Smooth muscle cell of trachea (primary cell): ENCODE measurements around the gene KRTAP4-4. TPM values are rescaled to one million over a fixed set of nuclear protein-coding genes. Genes with fewer than 3 reads are reported as not detected.

Experiments used
- total RNA-seq: library from RNA; depleted of rRNA; stranded (reverse); fragments of >200 nt; gene quantifications from 2 replicates; pipeline ENCODE4 v1.2.1, GENCODE V29; 2014

Gene KRTAP4-4
- total RNA-seq: not detected in 2 replicates

DNA sequence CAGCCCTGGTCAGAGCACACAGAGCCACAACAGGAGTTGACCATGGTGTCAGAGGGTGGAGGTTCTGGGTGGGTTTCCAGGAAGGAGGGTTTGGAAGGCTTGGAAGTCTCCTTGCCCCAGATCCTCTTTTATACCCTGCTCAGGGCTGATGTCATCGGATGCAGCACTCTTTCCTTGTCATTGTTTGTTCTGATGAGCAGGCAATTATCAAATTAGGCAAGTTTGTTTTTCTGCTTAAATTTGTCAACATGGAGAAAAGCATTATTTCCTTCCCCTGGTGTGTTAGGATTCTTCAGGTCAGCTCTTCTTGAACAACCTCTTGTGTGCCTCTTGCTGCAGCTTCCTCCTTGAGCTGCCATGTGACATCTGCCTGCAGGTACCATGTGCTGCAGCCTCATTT, at the start of gene KRTAP4-4:
Gene KRTAP4-4, minus strand, starts transcription at position 101 of the 400 bp plus-strand sequence. Its CDS starts 57 bp downstream, at position 44.

DNA sequence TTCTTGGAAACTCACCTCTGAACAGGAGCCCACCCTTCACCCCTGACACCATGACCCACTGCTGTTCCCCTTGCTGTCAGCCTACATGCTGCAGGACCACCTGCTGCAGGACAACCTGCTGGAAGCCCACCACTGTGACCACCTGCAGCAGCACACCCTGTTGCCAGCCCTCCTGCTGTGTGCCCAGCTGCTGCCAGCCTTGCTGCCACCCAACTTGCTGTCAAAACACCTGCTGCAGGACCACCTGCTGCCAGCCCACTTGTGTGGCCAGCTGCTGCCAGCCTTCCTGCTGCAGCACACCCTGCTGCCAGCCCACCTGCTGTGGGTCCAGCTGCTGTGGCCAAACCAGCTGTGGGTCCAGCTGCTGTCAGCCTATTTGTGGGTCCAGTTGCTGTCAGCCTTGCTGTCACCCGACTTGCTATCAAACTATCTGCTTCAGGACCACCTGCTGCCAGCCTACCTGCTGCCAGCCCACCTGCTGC, 29.3 kb upstream of the KRTAP4-4 start, which contains the start of gene KRTAP9-1:
Gene KRTAP9-1, plus strand, starts transcription at position 51 of the 482 bp plus-strand sequence. Its CDS starts 0 bp downstream, at position 51.

DNA sequence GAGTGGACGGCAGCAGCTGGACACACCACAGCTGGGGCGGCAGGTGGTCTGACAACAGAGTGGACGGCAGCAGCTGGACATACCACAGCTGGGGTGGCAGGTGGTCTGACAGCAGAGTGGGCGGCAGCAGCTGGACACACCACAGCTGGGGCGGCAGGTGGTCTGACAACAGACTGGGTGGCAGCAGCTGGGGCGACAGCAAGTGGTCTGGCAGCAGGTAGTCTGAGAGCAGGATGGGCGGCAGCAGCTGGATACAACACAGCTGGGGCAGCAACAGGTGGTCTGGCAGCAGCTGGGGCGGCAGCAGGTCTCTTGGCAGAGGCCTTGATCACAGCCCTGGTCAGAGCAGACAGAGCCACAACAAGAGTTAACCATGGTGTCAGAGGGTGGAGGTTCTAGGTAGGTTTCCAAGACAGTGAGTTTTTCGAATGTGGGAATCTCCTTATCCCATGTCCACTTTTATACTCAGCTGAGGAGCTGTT, 24.0 kb upstream of the KRTAP4-4 start, which contains the start of gene KRTAP4-1:
Gene KRTAP4-1, minus strand, starts transcription at position 432 of the 482 bp plus-strand sequence. Its CDS starts 57 bp downstream, at position 375.

GRCh38 chr17:41177727-41178271, 17.3 kb upstream of the KRTAP4-4 start, which contains the start of gene KRTAP4-2:
Gene KRTAP4-2 (minus strand): TSS chr17:41178221. CDS start chr17:41178164, 57 bp downstream.

GRCh38 chr17:41168121-41168520, 7.6 kb upstream of the KRTAP4-4 start, which contains the start of gene KRTAP4-3:
Gene KRTAP4-3 (minus strand): TSS chr17:41168221. CDS start chr17:41168172, 49 bp downstream.

GRCh38 chr17:41149652-41149985, 10.9 kb downstream of the KRTAP4-4 start, which contains the start of gene KRTAP4-5:
Gene KRTAP4-5 (minus strand): TSS chr17:41149825. CDS start chr17:41149767, 58 bp downstream.

DNA sequence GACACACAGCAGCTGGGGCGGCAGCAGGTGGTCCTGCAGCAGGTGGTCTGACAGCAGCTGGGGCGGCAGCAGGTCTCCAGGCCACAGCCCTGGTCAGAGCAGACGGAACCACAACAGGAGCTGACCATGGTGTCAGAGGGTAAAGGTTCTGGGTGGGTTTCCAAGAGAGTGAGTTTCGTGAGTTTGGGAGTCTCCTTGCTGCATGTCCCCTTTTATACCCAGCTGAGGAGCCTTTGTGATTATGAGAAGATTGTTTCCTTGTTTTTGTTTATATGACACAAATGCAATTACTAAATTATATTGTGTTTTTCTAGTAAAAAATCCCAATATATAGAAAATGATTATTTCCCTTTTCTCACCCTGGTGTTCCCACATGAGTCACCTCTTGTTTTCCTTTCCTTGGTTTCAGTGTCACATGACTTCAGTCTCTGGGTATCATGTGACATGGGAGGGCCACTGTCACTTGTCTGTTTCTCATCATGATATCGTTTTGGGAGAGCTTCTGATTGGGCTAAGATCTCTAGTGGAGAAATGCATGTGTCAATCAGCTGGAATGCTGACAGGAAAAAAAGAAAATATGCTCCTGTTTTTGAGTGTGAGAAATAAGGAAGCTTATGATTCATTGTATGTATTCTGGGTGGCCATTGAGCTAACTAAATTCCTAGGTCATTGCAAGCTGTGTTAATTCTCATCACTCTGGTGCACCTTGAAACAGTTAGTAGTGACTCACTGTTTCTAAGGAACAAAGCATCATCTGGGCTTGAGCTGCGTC, 20.0 kb downstream of the KRTAP4-4 start, which contains the start of gene KRTAP4-6:
Gene KRTAP4-6, minus strand, starts transcription at position 185 of the 772 bp plus-strand sequence. Its CDS starts 57 bp downstream, at position 128.

GRCh38 chr17:41123991-41124371, 36.6 kb downstream of the KRTAP4-4 start, which contains the start of gene KRTAP4-12:
Gene KRTAP4-12 (minus strand): TSS chr17:41124182. CDS start chr17:41124122, 60 bp downstream.

DNA sequence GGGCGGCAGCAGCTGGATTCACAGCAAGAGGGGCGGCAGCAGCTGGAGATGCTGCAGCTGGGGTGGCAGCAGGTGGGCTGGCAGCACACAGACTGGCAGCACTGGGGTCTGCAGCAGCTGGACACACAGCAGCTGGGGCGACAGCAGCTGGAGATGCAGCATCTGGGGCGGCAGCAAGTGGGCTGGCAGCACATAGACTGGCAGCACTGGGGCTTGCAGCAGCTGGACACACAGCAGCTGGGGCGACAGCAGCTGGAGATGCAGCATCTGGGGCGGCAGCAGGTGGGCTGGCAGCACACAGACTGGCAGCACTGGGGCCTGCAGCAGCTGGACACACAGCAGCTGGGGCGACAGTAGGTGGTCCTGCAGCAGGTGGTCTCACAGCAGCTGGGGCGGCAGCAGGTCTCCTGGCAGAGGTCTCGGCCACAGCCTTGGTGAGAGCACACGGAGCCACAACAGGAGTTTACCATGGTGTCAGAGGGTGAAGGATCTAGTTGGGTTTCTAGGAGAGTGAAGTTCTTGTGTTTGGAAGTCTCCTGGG, 42.6 kb downstream of the KRTAP4-4 start, which contains the start of gene KRTAP4-11:
Gene KRTAP4-11, minus strand, starts transcription at position 528 of the 541 bp plus-strand sequence. Its CDS starts 58 bp downstream, at position 470.

Other genes starting within 250 kb of the KRTAP4-4 start
- 0.17 and 0.87 TPM in 2 replicates for gene KRT23, start 223.1 kb downstream of the KRTAP4-4 start, total RNA-seq
- not detected in 2 replicates for gene KRT39, start 193.8 kb downstream of the KRTAP4-4 start, total RNA-seq
- gene KRT40, start 176.4 kb downstream of the KRTAP4-4 start, total RNA-seq: not detected in 2 replicates
- gene KRTAP3-3, start 166.6 kb downstream of the KRTAP4-4 start, total RNA-seq: not detected in 2 replicates
- gene KRTAP3-2, start 160.8 kb downstream of the KRTAP4-4 start, total RNA-seq: not detected in 2 replicates
- gene KRTAP3-1, start 151.6 kb downstream of the KRTAP4-4 start, total RNA-seq: not detected in 2 replicates
- gene KRTAP1-5, start 133.5 kb downstream of the KRTAP4-4 start, total RNA-seq: 2.2 TPM in 1 of 2 replicates, not detected in the other
- gene KRTAP1-4, start 130.6 kb downstream of the KRTAP4-4 start, total RNA-seq: not detected in 2 replicates
- not detected in 2 replicates for gene KRTAP1-3, start 125.9 kb downstream of the KRTAP4-4 start, total RNA-seq
- not detected in 2 replicates for gene KRTAP1-1, start 119.3 kb downstream of the KRTAP4-4 start, total RNA-seq
- gene KRTAP2-1, start 113.4 kb downstream of the KRTAP4-4 start, total RNA-seq: not detected in 2 replicates
- not detected in 2 replicates for gene KRTAP2-2, start 105.5 kb downstream of the KRTAP4-4 start, total RNA-seq
- not detected in 2 replicates for gene KRTAP2-3, start 100.6 kb downstream of the KRTAP4-4 start, total RNA-seq
- not detected in 2 replicates for gene KRTAP2-4, start 94.9 kb downstream of the KRTAP4-4 start, total RNA-seq
- gene KRTAP4-7, start 76.6 kb downstream of the KRTAP4-4 start, total RNA-seq: not detected in 2 replicates
- not detected in 2 replicates for gene KRTAP4-8, start 62.6 kb downstream of the KRTAP4-4 start, total RNA-seq
- gene KRTAP4-16, start 58.5 kb downstream of the KRTAP4-4 start, total RNA-seq: not detected in 2 replicates
- gene KRTAP4-9, start 55.4 kb downstream of the KRTAP4-4 start, total RNA-seq: not detected in 2 replicates
- not detected in 2 replicates for gene KRTAP4-11, start 42.4 kb downstream of the KRTAP4-4 start, total RNA-seq
- not detected in 2 replicates for gene KRTAP4-12, start 36.6 kb downstream of the KRTAP4-4 start, total RNA-seq
- not detected in 2 replicates for gene KRTAP4-6, start 20.2 kb downstream of the KRTAP4-4 start, total RNA-seq
- not detected in 2 replicates for gene KRTAP4-5, start 10.9 kb downstream of the KRTAP4-4 start, total RNA-seq
- not detected in 2 replicates for gene KRTAP4-3, start 7.5 kb upstream of the KRTAP4-4 start, total RNA-seq
- gene KRTAP4-2, start 17.5 kb upstream of the KRTAP4-4 start, total RNA-seq: not detected in 2 replicates
- not detected in 2 replicates for gene KRTAP4-1, start 24.2 kb upstream of the KRTAP4-4 start, total RNA-seq
- gene KRTAP9-1, start 29.1 kb upstream of the KRTAP4-4 start, total RNA-seq: not detected in 2 replicates
- not detected in 2 replicates for gene KRTAP9-2, start 65.9 kb upstream of the KRTAP4-4 start, total RNA-seq
- gene KRTAP9-3, start 71.7 kb upstream of the KRTAP4-4 start, total RNA-seq: not detected in 2 replicates
- not detected in 2 replicates for gene KRTAP9-8, start 77.3 kb upstream of the KRTAP4-4 start, total RNA-seq
- not detected in 2 replicates for gene KRTAP9-4, start 88.9 kb upstream of the KRTAP4-4 start, total RNA-seq
- not detected in 2 replicates for gene KRTAP9-9, start 94.6 kb upstream of the KRTAP4-4 start, total RNA-seq
- gene KRTAP9-6, start 104.6 kb upstream of the KRTAP4-4 start, total RNA-seq: not detected in 2 replicates
- gene KRTAP9-7, start 115.0 kb upstream of the KRTAP4-4 start, total RNA-seq: not detected in 2 replicates
- not detected in 2 replicates for gene KRTAP29-1, start 142.1 kb upstream of the KRTAP4-4 start, total RNA-seq
- gene KRTAP16-1, start 148.6 kb upstream of the KRTAP4-4 start, total RNA-seq: not detected in 2 replicates
- gene KRTAP17-1, start 155.0 kb upstream of the KRTAP4-4 start, total RNA-seq: not detected in 2 replicates
- gene KRT33A, start 190.1 kb upstream of the KRTAP4-4 start, total RNA-seq: not detected in 2 replicates
- not detected in 2 replicates for gene KRT33B, start 209.1 kb upstream of the KRTAP4-4 start, total RNA-seq
- gene KRT34, start 221.6 kb upstream of the KRTAP4-4 start, total RNA-seq: 0.17 TPM in 1 of 2 replicates, not detected in the other
- gene KRT31, start 236.9 kb upstream of the KRTAP4-4 start, total RNA-seq: not detected in 2 replicates